ENCODE data around the gene MAB21L4. TPM values are rescaled to one million over a fixed set of nuclear protein-coding genes. Genes with fewer than 3 reads are reported as not detected.

Gene MAB21L4
- total and polyA plus RNA-seq, 2 donors (not counting 3 experiments of a cell fraction or from before 2014, with no cell fraction given) = not detected

DNA sequence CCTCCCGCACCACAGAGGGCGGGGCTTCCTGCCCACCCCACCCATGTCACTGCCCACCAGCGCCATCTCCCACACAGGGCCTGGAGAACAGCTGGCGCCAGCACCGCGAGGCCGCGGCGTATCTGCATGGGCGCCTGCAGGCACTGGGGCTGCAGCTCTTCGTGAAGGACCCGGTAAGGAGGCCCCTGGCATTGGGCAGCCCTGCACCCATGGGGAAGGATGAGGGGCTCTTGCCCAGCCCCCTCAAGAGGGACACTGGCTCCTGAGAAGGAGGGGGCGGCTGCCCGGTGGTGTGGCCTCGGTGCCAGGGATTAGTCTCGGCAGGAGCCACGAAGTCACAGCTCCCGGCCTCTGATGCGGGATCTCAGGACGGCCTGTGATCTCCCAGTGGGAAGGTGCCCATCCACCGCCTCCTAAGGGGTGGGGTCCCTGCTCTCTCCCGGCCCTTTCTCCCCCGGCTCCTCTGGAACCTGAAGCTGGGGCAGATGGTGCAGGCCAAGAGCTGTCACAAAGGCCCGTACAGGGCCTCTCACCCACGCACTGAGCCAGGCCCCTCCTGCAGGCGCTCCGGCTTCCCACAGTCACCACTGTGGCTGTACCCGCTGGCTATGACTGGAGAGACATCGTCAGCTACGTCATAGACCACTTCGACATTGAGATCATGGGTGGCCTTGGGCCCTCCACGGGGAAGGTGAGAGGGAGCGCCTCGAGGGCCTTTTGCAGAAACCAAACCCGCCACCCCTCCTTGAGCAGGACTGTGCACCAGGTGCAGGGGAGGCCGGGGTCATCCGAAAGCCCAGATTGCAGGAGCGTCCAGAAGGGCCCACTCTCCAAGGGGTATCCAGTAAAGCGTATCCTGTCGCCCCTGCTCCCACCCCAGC is 18.3 kb downstream of the MAB21L4 start:
- TF ChIP-seq FOS (IDR thresholded peaks at IDR 0.05; ENCODE audit: borderline replicate concordance, insufficient read depth, low read length) (no peak), POLR2AphosphoS5 (IDR thresholded peaks at IDR 0.05; ENCODE audit: insufficient read depth, low read depth, low read length) (no peak), GATA2 (IDR thresholded peaks at IDR 0.05; ENCODE audit: insufficient read depth, insufficient read length, low read depth, low read length) (no peak), EZH2 (IDR thresholded peaks at IDR 0.05; ENCODE audit: borderline replicate concordance, low read depth, low read length, severe bottlenecking) (no peak), JUN (IDR thresholded peaks at IDR 0.05; ENCODE audit: borderline replicate concordance, insufficient read depth, insufficient read length, low read depth) (no peak), POLR2A (IDR thresholded peaks at IDR 0.05; ENCODE audit: low read depth, low read length) (no peak), MYC (IDR thresholded peaks at IDR 0.05; ENCODE audit: low read depth, low read length) (no peak)
- TF ChIP-seq, protein P1, sequence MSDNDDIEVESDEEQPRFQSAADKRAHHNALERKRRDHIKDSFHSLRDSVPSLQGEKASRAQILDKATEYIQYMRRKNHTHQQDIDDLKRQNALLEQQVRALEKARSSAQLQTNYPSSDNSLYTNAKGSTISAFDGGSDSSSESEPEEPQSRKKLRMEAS (IDR thresholded peaks at IDR 0.05; ENCODE audit: insufficient read depth, insufficient read length) = no peak
- TF ChIP-seq, protein P2, sequence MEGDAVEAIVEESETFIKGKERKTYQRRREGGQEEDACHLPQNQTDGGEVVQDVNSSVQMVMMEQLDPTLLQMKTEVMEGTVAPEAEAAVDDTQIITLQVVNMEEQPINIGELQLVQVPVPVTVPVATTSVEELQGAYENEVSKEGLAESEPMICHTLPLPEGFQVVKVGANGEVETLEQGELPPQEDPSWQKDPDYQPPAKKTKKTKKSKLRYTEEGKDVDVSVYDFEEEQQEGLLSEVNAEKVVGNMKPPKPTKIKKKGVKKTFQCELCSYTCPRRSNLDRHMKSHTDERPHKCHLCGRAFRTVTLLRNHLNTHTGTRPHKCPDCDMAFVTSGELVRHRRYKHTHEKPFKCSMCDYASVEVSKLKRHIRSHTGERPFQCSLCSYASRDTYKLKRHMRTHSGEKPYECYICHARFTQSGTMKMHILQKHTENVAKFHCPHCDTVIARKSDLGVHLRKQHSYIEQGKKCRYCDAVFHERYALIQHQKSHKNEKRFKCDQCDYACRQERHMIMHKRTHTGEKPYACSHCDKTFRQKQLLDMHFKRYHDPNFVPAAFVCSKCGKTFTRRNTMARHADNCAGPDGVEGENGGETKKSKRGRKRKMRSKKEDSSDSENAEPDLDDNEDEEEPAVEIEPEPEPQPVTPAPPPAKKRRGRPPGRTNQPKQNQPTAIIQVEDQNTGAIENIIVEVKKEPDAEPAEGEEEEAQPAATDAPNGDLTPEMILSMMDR (IDR thresholded peaks at IDR 0.05; ENCODE audit: extremely low read depth in 1 of 2, insufficient read depth in 1 of 2, low read depth in 1 of 2, low read length in 2 of 2) = no peak
- no peaks in the 10 kb centered on the region for H3K36me3 ChIP-seq (ENCODE audit: control insufficient read depth in 2 of 2, extremely low read depth in 1 of 2, insufficient read depth in 2 of 2, low read length in 2 of 2)
- H2AFZ ChIP-seq (ENCODE audit: low read depth, low read length) = no peak overlapping the region
- CTCF ChIA-PET = interaction anchor here (1.0 to 1.6 kb wide), 3 partner anchors 15 to 37 kb away, joined by 3 read pairs; no protein-coding TSS in a partner anchor
- H3K9ac ChIP-seq (replicated peaks; ENCODE audit: extremely low read depth, insufficient read depth, low read length) = no peak overlapping the region
- H3K27ac ChIP-seq (ENCODE audit: insufficient read depth, low read depth, low read length) = no peak overlapping the region
- H3K9me3 ChIP-seq (replicated peaks; ENCODE audit: control insufficient read depth, insufficient read depth, low read length) = no peaks in the 10 kb centered on the region
- H4K20me1 ChIP-seq (replicated peaks; ENCODE audit: control insufficient read depth, extremely low read depth, insufficient read depth, low read length) = no peaks in the 10 kb centered on the region
- POLR2A ChIA-PET = no interaction called here
- intact Hi-C loops (cut with micrococcal nuclease) (no loop called here), dilution Hi-C loops (cut with MboI; ENCODE audit: extremely low pct_ligation_motif_present, low sequenced_read_pairs) (no loop called here)
- DNase-seq (ENCODE audit: low read depth, low spot score) = no peak
- H3K4me1 ChIP-seq (ENCODE audit: control insufficient read depth, extremely low read depth, insufficient read depth, low read length) = no peaks in the 10 kb centered on the region
- no peaks in the 10 kb centered on the region for H3K27me3 ChIP-seq (ENCODE audit: control insufficient read depth in 2 of 2, insufficient read depth in 2 of 2, low read length in 2 of 2)
- H3K4me2 ChIP-seq (ENCODE audit: insufficient read depth, low read length) = no peak overlapping the region
- H3K79me2 ChIP-seq (ENCODE audit: control insufficient read depth, insufficient read depth, low read length) = no peaks in the 10 kb centered on the region
- BruUV-seq (replicated peaks) = no TSS peak
- FAIRE-seq = no peak
- no peaks in the 10 kb centered on the region for H3K9me1 ChIP-seq (replicated peaks; ENCODE audit: control insufficient read depth, extremely low read depth, insufficient read depth, low read length)
- no peak overlapping the region for H3K4me3 ChIP-seq (replicated peaks in 1 of 3; ENCODE audit: insufficient read depth in 1 of 3, low read depth in 1 of 3, low read length in 3 of 3)

Data from endothelial cell of umbilical vein (primary cell).